ENCODE measurements around the gene LRRC75B.

Gene LRRC75B

DNA sequence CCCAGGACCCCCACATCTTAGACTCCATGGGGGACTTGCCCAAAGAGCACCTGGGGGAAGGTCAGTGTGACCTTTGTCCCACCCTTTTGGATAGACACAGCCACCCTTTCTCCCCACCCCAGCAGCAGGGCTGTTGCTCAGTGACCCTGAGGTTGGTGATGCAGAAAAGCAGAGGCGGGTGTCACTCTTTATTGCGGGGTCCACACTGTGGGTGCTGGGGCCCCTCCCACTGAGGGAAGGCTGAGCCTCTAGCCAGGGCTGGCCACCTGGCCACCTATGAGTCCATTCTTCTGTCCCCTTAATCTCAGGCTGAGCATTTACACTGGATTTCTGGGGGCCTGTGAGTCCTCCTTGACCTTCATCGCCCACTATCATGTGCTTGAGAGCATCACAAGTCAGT is 7.4 kb downstream of the LRRC75B start:
- no peak for DNase-seq (ENCODE audit: low read depth)

DNA sequence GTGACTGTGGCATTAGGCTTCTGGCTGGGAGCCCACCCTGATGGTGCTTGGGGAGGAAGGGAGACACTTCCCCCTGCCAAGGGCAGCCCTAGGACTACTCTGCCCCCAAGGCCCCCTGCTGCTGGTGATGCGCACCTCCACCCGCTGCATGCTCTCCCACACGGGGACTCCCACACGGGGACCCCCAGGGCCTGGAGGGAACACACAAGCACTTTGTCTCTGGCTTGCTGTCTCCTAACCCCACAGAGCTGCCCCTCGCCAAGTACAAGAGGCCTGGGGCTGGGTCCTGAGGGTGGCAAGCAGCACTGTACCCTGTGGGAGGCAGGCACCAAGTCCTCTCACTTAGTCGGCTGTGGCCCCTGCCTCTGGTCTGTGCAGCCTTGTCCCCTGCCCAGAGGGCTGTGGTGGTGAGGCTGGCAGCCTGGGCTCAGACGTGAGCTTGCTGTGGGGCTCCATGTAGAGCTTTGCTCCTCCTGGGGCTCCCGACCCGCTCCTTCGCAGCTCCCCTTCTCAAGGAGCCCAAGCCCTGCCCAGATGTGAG is 7.9 kb downstream of the LRRC75B start:
- no peak for DNase-seq (ENCODE audit: low read depth)

DNA sequence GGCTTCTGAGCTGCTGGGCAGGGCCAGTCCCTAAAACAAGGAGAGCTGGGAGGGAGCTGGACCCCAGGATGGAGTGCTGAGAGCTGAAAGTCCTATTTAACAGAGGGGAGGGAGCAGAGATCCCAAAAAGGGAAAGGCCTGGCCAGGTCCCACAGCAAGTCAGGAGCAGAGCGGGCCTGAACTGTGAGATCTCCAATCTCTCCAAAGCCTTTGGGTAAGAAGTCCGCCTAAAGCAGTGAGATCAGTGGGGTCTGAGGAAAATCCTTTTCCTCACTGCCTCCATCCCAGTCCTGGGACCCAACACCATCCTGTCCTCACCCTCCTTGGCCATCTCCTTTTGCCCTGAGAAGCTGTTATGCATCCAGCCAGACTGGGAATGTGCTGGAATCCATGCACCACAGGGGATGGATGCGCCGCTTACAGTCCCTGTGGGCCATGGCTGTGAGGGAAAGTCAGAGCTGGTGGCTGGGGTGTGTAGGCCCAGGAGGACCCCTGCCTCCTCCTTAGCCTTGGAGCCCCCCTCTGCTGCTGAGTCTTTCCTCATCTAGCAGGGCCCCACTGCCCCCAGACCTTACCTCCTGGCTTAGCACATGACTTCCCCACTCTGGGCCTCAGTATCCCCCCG is 8.6 kb downstream of the LRRC75B start:
- DNase-seq (ENCODE audit: low read depth) = no peak

DNA sequence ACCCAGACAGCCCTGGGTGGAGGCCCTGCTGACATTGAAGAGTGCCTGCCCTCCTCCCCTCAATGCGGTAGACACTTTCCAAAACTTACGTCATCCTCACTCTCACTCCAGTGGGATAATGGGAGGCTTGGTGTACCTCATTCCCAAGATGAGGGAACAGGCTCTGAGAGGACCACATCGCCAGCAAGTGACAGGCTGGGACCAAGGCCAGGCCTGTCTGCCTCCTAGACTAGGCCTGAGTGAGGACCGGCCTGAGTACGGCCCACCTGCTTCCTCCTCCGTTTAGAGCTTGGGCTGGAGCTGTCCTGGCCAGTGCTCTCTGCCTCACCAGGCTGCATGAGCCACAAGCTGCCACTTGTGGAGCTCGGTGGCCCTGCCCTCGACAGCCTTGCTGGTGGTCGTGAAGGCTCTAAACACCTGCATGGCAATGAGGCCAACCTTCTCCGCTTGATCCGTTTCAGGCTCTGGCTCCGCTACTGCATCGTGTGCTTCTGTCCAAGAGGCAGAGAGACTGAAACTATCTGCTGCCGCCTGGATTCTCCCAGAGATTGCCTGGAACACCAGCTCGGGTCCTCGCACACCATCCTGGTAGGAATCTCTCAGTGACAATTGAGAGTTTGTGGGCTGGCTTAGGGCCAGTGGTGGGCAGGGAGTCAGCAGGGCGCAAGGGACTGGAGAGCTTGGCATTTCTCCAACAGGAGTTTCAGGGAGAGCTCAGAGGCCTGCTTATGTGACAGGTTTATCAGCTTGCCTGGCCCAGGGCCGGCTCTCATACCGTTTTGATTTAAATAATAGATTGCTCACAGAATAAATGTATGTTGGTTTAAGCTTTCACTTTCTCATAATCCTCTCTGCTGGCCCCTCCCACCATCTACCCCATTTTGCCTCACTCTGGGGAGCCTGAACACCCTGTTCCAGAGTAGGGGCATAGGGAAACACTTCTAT is 9.4 kb downstream of the LRRC75B start:
- no peak for DNase-seq (ENCODE audit: low read depth)

DNA sequence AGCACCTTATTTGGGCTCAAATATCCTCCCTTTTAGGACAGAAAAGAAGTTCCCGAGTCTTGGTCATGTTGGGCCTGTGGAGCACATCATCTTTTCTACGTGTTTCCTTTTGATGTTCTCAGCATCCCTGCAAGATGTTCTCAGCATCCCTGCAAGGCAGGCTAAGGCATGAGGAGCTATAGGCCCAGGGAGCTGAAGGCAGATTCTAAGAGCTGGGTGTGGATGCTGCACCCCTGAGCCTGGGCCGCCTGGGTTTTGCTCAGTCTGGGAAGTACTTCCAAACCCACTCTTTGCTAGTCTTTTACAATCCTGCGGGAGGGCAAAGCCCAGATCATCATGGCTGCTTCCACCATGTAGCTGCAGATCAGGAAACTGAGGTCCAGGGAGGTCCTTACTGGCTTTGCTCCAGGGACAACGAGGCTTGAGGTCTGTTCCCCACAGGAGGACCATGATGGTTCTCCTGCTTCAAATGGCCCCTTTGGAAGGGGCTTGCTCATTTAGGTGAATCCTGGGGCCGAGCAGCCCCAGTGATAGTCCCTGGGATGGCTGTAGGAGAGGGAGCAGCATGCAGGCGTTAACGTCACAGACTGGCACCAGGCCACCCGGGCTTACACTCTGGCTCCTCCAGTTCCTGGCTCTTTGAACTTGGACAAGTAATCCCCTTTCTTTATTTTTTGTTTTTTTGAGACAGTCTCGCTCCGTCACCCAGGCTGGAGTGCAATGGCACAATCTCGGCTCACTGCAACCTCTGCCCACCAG is 10.6 kb downstream of the LRRC75B start:
- DNase-seq (ENCODE audit: low read depth) = no peak

DNA sequence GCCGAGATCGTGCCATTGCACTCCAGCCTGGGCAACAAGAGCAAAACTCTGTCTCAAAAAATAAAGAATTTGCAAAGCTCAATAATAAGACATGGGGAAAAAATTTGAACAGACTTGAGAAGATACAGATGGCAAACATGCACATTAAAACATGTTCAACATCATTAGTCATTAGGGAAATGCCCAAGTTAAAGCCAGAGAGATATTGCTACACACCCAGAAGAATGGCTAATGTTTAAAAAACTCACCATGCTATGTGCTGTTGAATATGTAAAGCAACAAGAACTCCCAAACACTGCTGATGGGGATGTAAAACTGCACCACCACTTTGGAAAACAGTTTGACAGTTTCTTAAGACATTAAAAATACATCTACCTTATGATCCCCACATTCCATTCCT is 12.6 kb downstream of the LRRC75B start:
- no peak for DNase-seq (ENCODE audit: low read depth)

DNA sequence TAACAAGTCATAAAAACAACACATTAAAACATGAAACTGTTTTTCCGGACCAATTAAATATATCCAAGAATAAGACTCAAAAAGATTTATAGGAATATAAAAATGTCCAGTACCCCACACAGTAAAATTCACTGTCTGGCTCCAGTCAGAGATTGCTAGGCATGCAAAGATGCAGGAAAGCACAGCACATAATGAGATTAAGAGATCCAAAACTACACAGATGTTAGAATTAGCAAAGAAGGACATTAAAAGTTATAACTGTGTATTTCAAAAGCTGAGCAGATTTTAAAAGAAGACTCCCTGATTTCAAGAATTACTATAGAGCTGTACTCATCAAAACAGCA is 13.6 kb downstream of the LRRC75B start:
- DNase-seq (ENCODE audit: low read depth) = no peak

DNA sequence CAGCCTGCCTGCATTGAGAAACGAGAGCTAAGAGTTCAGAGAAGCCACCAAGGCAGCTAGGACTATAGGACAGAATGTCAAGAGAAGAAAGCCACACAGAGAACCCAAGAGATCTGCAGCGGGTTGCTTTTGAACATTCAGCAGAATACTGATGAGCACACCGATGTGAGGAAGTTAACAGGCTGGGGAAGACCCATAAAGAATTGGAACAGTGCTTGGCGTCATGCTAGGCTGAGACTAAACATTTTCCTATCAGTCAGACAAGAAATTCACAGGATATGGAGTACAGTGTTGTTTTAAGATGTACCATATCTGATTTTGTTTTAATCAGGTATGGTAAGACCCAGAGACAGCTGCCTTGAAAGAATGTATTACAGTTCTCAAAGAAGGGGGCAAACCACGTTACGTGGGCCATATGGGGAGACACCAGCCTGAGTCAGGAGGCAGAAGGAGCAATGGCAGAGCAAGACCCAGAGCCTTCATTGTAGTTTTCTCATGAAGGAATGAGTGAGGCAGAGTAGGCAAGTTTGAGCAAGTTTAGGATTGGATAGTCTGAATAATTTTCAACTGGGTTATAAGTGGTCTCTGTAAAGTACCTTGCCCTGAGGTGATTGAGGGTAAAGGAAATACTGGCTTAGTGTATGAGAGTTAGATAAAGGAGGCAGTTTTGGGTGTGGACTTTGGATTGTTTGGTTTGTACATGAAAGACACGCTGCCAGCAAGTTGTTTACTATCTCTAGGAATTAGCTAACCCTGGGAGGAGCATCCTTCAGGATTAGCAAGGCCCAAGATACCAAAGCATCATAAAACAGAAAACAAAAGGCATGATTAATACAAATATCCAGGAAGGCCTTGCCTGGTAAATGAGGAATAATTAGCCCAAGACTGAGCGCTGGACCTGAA is 14.3 kb downstream of the LRRC75B start:
- no peak for DNase-seq (ENCODE audit: low read depth)

DNA sequence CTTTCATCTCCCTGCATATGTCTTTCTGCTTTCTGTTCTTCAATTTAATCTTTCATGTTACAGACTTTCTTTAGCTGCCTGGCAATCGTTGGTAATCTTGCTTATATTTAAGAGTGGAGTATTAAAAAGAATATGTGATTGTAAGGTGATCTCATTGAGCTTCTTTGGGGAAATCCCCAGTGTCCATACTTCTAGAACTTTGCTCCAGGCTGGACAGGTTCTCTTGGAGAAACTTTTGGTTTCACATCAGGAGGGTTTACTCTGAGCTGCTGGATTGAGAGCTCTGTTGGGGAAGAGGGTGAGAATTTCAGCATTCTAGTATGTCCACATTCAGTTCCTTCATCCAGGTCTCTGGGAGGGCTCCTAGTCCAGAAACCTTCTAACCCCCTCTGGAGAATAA is 16.1 kb downstream of the LRRC75B start:
- DNase-seq (ENCODE audit: low read depth) = no peak

DNA sequence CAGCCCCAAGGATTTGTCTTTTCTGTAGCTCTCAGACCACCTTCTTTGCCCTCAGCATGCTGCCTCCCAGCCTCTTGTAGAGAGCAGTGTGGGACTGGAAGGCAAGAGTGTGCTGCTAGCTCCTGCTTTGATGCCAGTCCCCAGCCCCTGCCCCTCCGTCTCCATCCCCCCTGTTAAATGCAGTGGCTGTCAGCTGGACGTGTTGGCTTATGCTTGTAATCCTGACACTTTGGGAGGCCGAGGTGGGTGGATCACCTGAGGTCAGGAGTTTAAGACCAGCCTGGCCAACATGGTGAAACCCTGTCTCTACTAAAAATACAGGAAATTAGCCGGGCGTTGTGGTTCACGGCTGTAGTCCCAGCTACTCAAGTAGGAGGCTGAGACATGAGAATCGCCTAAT is 21.6 kb downstream of the LRRC75B start:
- DNase-seq (ENCODE audit: low read depth) = no peak

DNA sequence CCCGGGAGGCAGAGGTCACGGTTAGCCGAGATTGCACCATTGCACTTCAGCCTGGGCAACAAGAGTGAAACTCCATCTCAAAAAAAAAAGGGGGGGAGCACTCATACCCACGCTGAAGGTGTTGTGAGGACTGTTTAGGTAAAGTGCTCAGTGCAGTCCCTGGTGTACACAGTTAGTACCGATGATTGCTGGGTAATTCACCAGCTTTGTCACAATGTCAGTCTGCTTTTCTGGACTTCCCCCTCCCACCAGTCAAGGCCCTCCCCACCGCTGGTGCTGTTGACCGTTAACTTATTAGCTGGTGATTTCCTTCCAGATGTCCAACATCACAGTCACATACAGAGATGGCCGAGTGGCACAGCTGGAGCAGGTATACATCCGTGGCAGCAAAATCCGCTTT is 25.2 kb downstream of the LRRC75B start:
- DNase-seq (ENCODE audit: low read depth) = no peak

DNA sequence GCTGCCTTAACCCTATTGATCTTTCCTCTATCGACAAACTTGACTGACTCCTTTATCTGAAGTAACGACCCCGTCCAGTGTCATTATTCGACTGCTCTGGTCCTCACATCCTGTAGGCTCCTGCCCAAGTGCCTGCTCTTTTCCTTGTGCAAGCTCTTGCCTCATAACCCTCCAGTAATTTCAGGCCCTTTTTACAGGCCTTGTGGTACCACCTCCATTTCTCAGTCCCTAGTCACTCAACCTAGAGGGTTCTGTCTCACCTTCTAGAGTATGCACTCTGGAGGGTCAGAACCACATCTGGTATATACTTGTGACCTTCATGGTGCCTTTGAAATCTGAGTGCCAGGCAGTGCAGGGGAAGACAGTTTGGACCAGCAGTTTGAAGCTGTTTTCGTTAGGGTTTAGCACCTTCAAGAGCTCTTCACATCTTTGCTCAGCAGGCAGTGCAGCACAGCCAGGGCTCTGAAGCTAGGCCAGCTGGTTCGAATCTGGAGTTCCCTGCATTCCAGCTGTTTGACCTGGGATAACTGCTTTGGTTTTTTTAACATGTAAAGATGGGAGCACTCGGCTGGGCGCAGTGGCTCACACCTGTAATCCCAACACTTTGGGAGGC is 25.9 kb downstream of the LRRC75B start:
- no peak for DNase-seq (ENCODE audit: low read depth)

DNA sequence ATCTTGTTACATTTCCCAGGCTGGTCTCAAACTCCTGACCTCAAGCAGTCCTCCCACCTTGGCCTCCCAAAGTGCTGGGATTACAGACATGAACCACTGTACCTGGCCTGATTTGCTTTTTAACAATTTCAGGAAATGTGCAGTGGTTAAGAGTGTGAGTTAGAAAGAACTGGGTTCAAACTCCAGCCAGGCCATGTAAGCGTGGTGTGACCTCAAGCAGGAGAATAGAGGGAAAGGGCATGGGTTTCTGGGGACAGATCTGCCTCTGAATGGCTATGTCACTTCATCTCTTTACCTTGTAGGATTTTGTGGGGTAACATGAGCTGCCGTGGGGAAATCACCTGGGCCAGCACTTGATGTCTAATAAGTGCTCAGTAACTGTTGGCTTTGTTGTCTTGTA is 27.8 kb downstream of the LRRC75B start:
- DNase-seq (ENCODE audit: low read depth) = no peak

DNA sequence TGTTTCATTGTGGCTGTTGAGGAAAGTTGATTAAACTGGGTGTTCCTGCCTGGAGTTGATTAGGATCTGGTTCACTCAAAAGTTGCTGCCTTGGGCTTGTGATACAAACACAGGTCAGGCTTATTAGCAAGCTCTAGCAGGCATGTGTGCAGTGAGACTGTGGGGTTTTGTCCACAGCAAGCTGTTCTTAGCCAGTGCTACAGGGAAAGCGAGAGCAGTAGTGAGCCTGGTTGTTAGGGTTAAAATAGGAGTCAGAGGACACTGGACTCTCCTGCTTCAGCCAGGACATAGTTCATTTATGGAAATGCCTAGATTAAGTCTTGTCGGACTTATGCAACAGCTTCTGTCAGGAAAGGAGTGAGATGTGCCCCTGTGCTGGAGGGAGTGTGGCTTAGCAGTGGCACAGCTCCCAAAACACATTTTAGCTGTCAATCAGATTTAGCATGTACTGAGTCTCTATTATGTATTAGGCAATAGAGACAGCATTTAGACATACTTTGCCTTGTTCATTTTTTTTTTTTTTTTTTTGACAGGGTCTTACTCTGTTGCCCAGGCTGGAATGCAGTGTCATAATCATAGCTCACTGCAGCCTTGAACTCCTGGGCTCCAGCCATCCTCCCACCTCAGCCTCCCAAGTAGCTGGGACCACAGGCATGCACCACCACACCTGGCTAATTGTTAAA is 28.4 kb downstream of the LRRC75B start:
- no peak for DNase-seq (ENCODE audit: low read depth)

DNA sequence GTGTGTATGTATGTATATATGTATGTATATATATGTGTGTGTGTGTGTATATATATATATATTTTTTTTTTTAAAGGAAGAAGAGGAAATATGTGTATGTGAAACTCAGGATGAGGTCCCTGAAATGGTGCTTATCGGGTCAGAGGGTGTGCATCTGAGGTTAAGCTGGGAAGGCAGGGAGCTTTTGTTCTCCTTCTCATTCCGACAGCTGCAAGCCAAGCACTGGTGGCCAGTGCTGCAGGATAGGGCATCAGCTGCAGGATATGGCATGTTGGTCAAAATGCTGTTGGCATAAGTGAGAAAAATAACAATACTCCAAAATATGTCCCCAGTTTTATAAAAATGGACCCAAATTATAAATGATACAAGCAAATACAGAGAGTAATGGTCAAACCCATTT is 29.6 kb downstream of the LRRC75B start:
- no peak for DNase-seq (ENCODE audit: low read depth)

DNA sequence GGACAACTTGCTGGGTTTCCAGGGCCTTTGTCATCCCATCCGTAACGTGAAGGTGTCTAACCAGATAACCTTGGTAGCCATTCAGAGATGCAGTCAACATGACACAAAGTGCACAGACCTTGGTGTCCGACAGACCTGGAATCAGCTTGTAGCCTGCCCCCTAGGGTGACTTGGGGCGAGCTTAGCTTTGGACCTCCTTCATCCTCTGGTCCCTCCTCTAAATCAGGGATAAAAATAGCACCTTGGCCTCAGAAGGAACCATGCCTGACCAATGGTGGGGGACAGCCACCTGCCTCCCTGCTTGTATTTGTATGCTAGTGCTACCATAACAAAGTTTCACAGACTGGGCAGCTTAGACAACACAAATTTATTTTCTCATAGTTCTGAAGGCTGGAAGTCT is 33.4 kb downstream of the LRRC75B start:
- DNase-seq (ENCODE audit: low read depth) = no peak

DNA sequence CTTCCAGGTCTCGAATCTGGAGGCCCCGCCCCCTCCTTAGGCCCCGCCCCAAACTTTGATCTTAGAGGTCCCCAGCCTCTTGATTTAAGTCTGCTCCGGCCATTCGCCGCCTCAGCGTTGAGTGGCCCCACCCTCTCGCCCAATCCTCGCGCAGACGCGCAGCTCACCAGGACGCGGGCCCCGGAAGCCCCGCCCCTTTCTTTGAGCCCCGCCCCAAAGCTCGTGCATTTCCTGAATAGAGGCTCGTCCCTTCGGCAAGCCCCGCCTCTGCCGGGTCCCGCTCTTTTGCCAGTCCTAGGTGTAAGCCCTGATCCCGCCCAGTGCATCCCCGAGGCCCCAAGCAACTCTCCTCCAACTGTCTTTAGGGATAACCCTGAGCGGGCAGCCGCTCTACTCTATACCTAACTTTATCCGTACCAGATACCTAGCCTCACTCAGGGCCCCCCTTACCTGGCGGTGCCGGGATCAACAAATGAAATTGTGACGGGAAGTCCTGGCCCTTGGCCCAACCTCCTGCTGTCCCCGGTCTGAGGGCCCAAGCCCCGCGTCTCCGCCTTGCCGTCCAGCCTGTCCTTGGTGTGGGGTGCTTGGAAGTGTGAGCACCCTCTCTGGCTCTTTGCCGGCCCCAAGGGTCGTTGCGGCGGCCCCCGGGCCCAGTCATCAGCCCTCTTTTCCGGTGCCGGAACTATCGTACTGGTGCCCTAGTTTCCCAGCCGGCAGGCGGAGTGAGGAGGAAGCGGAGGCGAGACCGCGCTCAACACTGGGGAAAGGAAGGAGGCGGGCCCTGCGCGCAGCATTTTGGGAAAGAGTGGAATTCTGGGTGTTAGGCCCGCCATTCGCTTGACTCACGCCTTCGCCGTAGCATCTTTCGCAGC is 37.5 kb downstream of the LRRC75B start, which contains the start of gene SNRPD3:
Gene SNRPD3, plus strand, starts transcription at position 835 of the 875 bp plus-strand sequence. CDS start 1,676 bp downstream, outside the sequence.
- DNase-seq (ENCODE audit: low read depth) = peak; percentile 100

DNA sequence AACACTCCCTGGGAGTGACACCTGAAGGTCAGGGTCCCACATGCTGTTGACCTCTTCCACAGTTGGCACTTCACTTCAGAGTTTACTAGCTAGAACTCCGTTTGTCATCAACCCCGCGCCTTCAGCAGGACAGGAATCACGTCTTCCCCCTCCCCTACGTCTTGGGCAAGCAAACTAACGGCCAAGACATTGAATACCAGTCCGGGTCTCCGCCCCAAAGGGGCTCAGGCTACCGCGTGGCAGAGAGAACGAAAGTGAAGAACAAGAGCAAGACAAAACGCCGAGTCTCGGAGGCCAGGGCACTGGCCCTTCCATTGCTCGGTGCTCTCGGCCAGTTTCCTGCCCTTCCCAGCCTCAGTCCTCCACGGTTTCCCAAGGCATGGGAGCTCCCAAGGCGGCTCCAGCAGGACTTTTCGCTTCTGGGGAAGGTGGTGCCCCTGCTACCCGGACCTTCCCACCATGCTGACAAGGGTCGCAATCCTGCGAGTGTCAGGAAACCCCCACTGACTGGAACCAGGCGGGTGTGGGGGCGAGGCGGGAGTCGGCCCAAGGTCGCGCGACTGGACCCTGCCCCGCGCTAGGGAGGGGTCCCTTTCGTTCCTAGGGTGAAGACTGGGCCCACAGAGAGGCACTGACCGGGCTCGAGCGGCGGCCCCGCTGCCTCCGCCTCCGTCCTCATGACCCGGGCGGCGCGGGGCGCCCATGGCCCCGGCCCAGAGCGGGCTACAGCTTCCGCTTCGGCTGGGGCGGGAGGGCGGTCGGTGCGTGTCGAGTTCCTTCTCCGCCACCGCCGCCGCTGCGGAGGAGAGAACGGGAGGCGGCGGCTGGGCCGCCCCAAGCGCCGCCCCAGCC is 38.3 kb downstream of the LRRC75B start, which contains the start of gene GUCD1:
Gene GUCD1, minus strand, starts transcription at position 826 of the 852 bp plus-strand sequence. Its CDS starts 147 bp downstream, at position 679.
- DNase-seq (ENCODE audit: low read depth) = peak; percentile 4
